NCI-H82 (cell line): ENCODE data around the gene HEXD.
"Not testable (repeated sequence)": the region's sequence is repeated elsewhere in the genome, so short reads cannot be mapped to it uniquely, and the experiment has no call there.

Experiments
- DNase-seq: peaks from one replicate; lab custom pipeline; 2025; lab: John Stamatoyannopoulos, UW

The HEXD gene

DNA sequence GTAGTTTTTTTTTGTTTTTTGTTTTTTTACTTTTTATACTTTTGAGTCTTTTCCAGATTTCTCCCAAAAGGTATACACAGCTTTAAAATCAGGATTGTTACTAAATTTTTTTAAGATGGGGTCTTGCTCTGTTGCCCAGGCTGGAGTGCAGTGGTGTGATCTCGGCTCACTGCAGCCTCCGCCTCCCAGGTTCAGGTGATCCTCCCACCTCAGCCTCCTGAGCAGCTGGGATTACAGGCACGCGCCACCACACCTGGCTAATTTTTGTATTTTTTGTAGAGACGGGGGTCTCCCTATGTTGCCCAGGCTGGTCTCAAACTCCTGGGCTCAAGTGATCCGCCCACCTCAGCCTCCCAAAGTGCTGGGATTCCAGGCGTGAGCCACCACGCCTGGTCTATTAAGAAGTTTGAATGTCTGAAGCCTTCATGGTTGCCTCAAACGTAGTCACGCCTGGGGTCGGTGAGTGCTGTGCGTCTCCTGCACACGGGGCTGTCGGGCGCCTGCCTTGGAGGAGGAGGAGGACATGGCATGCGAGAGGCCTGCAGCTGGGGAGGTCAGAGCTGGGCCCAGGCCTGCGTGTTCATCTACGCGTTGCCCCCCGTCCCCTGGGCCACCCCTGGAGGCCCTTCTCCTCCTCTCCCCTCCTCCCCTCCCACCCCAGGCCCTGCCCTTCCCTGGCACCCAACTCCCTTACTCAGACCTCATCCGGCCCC lies 35.8 kb upstream of the HEXD start:
- not testable (repeated sequence) for DNase-seq

DNA sequence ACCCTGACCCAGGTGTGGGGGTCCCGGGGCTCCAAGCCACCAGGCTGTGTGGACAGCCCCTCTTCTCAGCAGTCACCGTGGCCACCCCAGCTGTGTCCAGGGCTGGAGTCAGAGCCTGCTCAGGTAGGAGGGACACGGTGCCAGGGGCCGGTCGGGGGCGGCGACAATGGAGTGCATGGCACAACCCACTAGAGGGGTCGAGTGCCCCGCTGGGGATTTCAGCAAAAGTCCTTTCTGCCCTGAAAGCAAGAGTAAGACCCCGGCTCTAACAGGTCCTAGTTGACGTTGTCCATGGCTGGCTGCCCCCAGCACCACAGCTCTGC lies 35.3 kb upstream of the HEXD start:
- no peak for DNase-seq

DNA sequence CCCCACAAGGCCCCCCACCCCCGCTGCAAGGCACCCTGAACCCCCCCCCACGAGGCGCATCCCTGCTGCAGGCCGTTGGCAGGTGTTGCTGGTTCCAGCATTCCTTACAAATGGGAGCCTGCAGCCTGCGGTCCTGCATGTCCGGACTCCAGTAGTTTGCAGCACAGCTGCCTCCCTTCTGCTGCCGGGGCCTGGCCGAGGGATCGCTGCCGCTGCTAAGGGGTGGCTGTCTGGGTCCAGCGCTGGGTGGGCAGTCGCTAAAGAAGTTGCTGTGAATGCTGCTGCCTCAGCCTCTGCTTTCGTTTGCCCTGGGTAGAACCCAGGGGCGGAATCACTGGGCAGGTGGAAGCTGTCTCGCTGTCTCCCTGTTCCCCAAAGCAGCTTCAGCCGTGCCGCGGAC lies 34.7 kb upstream of the HEXD start:
- DNase-seq, result no peak

DNA sequence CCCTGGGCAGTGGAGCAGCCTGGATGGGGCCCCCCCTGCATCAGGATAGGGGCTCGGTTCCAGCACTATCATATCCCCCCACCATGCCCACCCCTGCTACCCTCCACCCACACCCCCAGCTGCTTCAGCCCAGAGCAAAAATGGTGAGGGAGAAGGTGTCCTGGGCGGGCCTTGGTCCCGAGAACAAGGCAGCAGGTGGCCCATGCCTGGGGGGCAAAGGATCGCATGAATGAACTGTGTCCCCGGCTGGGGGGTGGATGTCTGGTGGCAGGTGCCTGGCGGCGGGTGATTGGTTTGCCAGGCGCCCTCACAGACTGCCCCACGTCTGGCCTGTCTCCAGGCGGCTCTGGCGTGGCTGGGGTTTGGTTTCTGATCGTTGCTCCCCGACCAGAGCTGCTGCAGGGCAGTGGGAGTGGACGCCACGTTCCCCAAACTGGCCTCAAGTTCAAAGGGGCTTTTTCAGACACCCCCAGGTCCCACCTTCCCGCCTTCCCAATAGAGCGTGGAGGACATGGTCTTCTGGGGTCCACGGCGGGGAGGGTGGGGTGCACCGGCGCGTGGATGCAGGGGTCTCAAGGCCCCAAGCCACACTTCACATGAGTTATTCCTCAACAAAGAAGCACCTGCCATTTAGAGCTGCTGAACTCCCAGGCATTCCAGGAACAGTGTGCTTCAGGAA lies 34.0 kb upstream of the HEXD start:
- DNase-seq, result no peak

DNA sequence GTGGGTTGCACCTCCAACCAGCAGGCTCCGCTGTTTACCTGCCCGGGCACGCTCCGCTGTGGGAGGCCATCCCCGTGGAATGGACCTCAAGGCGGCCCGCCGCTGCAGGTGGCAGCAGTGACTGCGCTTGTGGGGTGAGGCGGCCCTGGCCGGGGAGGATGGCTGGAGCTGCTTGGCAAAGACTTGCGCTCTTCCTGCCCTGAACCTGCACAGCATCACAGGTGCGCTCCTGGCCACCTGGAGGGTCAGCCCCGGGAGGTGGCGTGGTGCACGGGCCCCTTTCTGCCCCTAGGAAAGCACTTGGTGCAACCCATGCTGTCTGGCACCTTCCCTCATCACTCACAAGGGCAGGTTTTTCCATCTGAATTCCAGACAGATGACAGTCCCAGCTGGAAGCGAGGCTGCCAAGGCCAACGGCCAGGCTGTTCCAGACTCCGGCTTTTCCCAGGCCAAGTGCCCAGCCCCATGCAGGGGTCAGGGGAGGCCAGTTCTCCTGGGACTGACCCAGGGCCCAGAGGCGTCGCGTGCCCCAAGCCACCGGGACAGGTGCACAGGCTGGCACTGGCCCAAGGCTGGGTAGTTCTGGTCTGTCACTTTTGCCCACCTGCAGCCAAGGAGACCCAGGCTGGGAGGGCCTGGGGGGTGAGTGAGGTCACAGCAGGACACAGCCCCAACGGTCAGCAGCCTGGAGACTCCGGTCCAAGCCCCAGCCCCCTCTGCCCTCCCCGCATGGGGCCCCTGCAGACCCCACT lies 33.2 kb upstream of the HEXD start:
- peak; percentile 29 for DNase-seq

DNA sequence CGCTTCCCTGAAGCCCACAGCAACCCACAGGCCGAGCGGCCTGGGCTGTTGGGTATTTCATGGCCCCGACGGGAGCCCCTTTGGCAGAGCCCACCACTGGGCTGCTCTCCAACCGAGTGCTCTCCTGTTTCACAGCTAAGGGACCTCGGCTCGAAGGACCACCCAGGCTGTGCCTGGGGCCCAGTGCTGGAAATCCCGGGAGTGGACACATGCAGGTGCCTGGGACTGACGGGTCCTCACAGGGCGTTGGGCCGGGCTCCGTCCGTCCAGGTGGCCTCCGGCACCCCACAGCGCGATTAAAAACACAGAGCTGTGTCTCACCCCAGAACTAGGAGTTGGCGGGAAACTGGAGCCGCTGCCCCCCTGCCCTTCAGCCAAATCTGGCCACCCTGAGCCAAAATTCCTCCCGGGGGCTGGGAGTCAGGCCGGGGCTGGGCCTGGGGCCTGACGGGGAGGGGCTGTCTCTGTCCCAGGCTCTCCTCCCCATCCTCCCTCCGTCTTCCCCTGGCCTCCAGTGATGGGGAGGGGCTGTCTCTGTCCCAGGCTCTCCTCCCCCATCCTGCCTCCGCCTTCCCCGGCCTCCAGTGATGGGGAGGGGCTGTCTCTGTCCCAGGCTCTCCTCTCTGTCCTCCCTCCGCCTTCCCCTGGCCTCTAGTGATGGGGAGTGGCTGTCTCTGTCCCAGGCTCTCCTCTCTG lies 32.4 kb upstream of the HEXD start:
- DNase-seq, result no peak

DNA sequence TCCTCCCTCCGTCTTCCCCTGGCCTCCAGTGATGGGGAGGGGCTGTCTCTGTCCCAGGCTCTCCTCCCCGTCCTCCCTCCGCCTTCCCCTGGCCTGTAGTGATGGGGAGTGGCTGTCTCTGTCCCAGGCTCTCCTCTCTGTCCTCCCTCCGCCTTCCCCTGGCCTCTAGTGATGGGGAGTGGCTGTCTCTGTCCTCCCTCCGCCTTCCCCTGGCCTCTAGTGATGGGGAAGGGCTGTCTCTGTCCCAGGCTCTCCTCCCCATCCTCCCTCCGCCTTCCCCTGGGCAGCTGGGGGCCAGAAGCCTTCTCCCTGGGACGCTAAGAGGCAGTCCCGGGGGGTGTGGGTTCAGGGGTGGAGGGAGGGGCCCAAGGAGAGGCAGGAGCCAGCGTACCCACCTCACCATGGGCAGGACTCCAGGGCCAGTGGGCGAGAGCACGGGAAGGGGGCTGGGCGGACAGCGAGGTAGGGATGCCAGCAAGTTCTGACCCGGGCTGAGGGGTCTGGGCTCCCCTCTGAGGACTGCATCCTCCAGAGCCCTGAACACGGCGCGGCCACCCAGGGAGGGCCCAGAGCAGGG lies 31.8 kb upstream of the HEXD start:
- DNase-seq, result no peak

DNA sequence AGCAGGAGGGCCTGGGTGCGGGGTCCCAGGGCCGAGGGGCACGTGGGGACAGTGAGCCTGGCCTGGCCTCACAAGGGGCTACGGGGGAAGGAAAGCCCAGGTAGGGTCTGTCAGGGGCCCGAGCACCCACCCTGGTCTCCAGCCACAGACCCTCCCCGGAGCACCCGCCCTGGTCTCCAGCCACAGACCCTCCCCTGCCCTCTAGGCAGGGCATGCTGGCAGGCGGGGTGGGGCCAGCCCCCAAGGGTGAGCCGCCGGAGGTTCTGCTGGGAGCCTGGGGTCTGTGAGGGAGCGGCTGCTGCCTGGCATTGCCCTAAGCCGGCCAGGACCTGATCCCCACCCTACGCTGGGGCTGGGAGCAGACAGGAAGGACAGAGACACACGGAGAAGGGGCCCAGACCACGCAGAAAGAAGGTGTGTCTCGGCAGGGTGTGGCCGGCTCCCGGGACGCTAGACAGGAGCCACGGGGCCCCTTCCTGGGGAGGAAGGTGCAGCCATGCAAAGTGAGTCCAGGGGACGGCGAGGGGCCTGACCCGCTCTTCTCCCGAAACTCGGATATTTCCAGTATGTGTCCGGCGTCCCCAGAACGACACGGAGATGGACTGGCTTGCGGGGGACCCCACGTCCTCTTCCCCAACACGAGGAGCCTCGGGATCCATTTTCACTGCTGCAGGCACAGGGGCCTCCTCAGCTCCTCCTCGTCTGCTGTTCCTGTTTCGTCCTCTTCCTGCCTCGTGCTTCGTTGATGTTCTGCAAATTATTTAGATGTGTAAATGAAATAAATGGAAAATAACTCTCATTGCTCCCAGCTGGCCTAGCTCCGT lies 31.1 kb upstream of the HEXD start:
- no peak for DNase-seq

DNA sequence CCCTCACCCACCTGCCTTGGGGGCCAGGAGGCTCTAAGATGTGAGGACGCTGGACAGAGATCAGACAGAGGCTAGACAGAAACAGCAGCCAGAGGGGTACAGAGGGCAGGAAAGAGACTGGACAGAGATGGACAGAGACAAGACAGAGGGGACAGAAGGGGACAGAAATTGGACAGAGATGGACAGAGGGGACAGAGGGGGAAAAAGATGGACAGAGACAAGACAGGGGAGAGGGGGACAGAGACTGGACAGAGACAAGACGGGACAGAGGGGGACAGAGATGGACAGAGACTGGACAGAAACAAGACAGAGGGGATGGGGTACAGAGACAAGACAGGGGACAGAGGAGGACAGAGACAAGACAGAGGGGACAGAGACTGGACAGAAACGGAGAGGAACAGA lies 30.4 kb upstream of the HEXD start:
- no peak for DNase-seq

DNA sequence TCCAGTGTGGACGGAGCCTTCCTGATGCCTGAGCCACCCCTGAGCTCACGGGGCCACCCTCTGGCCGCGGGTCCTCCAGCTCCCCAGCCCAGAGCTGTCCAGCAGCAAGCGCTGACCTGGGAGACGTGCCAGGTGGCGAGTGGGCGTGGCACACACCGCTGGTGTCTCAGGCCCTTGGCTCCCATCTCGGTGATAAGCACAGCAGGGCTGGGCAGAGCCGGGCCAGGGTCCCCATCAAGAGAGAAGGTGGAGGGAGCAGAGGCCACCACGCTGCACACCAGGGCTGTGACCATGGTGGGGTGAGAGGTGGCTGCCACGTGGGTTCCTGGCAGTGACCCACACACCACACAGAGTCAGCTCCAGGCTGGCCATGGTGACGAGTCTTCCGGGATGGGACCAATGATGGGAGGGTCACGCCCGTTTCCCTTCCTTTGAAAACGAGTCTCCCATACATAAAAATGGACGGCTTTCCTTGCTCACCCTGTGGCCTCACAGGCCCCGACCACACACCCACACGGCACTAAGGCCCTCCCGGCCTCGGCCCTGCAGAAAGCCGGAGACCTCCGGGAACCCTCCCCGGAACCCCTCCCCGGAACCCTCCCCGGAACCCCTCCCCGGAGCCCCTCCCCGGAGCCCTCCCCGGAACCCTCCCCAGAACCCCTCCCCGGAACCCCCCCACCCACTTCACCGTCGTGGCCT lies 29.8 kb upstream of the HEXD start:
- DNase-seq, result no peak

DNA sequence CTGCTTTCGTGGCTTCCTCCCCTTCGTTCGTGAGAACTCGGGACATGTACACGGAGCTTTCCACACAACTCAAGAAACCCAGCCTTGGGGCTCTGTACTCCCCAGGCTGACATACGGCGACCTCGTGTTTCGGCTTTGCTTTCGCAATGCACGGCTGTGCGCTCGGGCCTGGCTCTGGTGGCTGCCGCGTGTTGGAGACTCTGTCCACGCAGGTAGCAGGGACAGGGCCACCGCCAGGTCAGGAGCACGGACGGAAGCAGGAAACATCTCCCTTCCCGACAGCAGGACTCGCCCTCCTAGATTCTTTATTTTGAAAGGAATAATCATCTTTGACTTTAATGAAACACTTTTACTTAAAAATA lies 29.2 kb upstream of the HEXD start:
- DNase-seq, result no peak

DNA sequence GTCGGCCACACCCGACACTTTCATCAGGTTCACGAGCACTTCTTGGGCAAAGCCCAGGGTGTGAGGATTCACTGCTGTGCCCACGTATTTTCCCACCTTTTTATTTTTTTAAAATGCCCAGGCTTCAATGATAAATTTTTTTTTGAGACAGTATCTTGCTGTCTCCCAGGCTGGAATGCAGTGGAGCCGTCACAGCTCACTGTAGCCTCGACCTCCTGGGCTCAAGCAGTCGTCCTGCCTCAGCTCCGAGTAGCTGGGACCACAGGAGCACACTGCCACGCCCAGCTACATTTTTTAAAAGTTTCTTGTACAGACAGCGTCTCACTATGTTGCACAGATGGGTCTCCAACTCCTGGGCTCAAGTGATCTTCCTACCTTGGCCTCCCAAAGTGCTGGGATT lies 28.8 kb upstream of the HEXD start:
- peak; percentile 70 for DNase-seq

DNA sequence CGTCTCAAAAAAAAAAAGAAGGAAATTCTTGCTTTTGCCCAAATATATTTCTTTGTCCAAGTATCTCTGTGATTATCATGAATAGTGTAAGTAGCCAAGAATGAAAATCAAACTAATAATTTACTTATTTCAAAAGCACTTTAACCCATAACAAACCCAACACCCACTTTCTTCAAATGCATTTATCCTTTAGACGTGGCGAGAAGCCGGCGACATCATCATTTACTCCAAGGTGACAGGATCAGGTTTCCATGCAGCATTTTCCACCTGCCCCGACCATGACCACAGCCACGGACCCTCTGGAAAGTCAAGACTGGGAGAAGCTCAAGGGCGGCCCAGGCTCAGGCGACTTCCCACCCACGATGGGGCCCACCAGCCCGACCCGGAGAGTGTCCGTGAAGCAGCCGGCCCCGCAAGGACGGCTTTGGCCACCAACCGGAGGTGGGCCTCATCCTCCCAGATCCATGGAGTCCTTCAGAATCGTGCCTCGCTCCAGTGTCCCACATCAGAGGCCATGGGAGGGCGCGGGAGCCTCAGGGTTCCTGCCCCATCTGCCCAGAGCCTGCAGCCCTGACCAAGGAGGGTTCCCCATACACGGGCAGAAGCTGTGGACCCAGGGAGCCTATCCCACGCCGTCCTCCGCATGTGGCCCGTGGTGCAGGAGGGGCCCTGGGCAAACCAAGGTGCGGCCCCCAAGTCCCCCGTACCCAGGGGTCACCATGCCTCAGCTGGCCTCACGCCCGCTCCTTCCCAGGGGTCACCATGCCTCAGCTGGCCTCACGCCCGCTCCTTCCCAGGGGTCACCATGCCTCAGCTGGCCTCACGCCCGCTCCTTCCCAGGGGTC lies 27.9 kb upstream of the HEXD start:
- DNase-seq, result no peak

DNA sequence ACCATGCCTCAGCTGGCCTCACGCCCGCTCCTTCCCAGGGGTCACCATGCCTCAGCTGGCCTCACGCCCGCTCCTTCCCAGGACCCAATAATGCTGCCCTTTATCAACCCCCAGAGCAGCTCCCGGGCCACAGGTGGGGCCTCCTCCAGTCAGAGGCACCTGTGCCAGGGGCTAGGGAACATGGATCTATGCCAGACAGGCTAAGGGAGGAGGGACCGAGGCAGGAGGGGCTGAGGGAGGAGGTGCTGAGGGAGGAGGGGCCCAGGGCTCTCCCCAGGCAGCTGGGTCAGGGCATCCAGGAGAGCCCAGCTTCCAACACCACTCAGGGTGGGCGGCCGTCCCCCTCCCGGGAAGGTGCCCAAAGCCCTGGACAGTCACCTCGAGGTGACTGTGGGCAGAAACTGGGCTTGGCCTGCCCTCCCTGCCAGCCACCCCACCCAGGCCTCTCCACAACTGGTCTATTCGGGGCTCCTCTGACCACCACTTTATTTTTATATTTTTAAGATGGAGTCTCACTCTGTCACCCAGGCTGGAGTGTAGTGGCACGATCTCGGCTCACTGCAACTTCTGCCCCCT lies 27.2 kb upstream of the HEXD start:
- no peak for DNase-seq

DNA sequence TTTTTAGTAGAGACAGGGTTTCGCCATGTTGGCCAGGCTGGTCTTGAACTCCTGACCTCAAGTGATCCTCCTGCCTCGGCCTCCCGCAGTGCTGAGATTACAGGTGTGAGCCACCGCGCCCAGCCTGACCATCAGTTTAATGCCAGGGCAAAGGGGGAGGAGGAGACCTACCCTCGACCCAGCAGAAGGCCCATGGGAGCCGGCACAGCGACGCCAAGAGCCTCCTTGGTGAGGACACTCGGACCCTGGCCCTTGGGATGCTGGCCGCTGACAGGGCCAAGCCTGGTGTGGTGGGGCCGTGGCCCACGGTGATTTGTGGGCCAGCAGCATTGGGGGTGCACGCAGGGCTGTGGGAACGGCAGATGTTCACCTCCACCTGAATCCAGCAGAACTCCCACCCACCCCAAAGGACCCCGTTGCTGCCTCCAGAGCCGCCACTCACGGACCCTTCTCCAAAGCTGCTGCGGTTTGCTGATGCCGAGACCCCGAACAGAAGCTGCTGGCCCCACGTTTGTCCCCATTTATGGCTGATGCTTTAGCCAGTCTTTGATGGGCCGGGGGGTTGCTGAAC lies 26.6 kb upstream of the HEXD start:
- DNase-seq, result no peak

DNA sequence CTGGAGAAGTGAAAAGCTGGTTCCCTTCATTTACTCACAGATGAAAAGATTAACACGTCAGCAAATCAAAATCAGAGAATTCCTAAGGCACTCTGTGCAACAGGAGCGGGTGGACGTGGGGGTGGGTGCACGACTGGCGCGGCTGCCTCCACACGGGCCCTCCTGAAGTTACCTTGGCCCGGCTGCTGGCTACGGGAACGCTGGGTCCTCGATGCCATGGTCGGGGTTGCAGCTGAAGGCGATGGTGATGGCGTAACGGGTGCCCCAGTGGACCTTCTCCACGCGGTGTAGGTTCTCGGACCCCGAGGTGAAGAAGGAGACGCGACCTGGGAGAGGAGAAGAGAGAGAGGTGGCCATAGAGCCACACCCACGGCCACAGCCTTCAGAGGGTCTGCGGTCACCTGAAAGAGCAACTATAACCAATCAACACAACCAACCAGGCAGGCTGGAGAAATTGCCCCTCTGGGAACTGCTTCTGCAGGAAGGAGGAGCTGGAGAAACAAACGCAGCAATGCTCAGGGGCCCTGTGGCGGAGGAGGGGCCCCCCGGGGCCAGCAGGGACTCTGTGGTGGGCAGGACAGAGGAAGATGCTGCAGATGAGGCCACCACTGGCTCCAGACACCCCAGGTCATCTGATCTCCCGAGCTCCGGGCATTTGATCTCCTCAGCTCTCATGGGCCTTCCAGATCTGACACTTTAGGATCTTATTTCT lies 25.8 kb upstream of the HEXD start:
- no peak for DNase-seq

DNA sequence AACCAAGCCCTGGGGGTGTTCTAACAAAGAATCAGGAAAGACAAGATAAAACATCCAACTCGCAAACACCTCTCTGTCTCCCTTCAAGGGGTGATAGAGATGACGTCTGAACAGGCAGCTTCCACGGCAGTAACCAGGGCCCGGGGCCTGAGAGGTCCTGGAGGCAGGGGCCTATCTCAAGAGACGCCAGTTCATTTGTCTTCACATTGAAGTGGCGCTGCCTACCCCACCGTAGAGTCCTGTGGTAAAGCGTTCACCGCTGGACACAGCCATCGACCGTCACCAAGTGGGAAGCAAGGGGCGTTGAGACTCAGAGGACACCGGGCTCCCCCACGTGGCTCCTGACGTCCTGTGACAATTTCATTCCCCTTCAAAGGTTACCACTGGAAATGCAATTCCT lies 25.2 kb upstream of the HEXD start:
- no peak for DNase-seq

DNA sequence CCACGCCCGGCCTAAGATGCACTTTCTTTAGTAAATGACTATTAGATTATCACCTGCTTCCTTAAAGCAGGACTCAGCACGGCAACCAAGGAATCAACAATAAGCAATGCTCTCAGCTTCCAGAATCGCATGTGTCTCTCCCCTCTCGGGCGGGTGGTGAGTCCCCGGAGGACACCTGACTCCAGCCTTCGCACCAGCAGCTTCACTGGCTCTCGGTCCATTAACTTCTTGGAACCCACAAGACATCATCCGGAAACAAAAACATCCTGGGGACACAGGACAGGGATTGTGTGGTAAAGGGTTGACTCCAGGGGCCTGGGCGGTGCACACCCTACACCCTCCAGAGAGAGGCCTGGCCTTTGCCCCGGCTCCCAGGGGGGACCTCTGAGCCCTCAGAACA lies 23.9 kb upstream of the HEXD start:
- no peak for DNase-seq
